Measurements from ENCODE around the gene ETV1. TPM values are rescaled to one million over a fixed set of nuclear protein-coding genes. Genes with fewer than 3 reads are reported as not detected.

ETV1 gene
- polyA plus RNA-seq, 1 donor from 2014 or later, result 1.5 TPM

GRCh38 chr7:14021069-14021468 is 31.6 kb upstream of the ETV1 start:
- no peak overlapping the region for H2AFZ ChIP-seq (ENCODE audit: low read depth, low read length)
- H3K9ac ChIP-seq (ENCODE audit: low read length), result no peak overlapping the region
- H3K9me3 ChIP-seq (ENCODE audit: low read length), result no peaks in the 10 kb centered on the region
- H3K4me3 ChIP-seq (ENCODE audit: low read length), result no peak overlapping the region
- H3K27me3 ChIP-seq (ENCODE audit: insufficient read depth, low read depth, low read length), result no peaks in the 10 kb centered on the region
- no peaks in the 10 kb centered on the region for H3K36me3 ChIP-seq (ENCODE audit: insufficient read depth, low read length)
- no peaks in the 10 kb centered on the region for H3K9me2 ChIP-seq (ENCODE audit: insufficient read depth, low read length)
- H3F3A ChIP-seq (ENCODE audit: insufficient read depth, low read length, poor library complexity, severe bottlenecking), result no peaks in the 10 kb centered on the region
- no peaks in the 10 kb centered on the region for H4K20me1 ChIP-seq (ENCODE audit: insufficient read depth)
- no peak for TF ChIP-seq SMC3 (conservative IDR thresholded peaks at IDR 0.05; ENCODE audit: poor library complexity)
- TF ChIP-seq RAD21 (conservative IDR thresholded peaks at IDR 0.05), result no peak
- no peak for TF ChIP-seq CTCF (IDR thresholded peaks at IDR 0.05; ENCODE audit: poor library complexity, severe bottlenecking)
- no peak for TF ChIP-seq POLR2AphosphoS5 (IDR thresholded peaks at IDR 0.05)
- no peak for TF ChIP-seq REST (IDR thresholded peaks at IDR 0.05; ENCODE audit: borderline replicate concordance)
- no peak for TF ChIP-seq MXI1 (conservative IDR thresholded peaks at IDR 0.05; ENCODE audit: poor library complexity, severe bottlenecking)
- TF ChIP-seq EP300 (conservative IDR thresholded peaks at IDR 0.05; ENCODE audit: poor library complexity, severe bottlenecking), result no peak
- TF ChIP-seq TAF1 (IDR thresholded peaks at IDR 0.05; ENCODE audit: low read depth), result no peak
- no peak for TF ChIP-seq EZH2 (IDR thresholded peaks at IDR 0.05; ENCODE audit: borderline replicate concordance, insufficient read depth, low read length, poor library complexity, severe bottlenecking)
- no peak overlapping the region for H3K4me2 ChIP-seq (ENCODE audit: low read length)
- no peak overlapping the region for H3K27ac ChIP-seq (ENCODE audit: low read length)
- H3K79me2 ChIP-seq (replicated peaks; ENCODE audit: insufficient read depth, low read length), result no peaks in the 10 kb centered on the region

- Histone ChIP-seq H3K79me2 (replicated peaks; ENCODE audit: insufficient read depth, low read length) (no peaks in the 10 kb centered on the region), H3K4me3 (ENCODE audit: low read length) (no peak overlapping the region), H3K27me3 (ENCODE audit: insufficient read depth, low read depth, low read length) (no peaks in the 10 kb centered on the region), H4K20me1 (ENCODE audit: insufficient read depth) (no peaks in the 10 kb centered on the region), H3F3A (ENCODE audit: insufficient read depth, low read length, poor library complexity, severe bottlenecking) (no peaks in the 10 kb centered on the region), H3K36me3 (ENCODE audit: insufficient read depth, low read length) (no peaks in the 10 kb centered on the region), H3K9ac (ENCODE audit: low read length) (no peak overlapping the region), H3K9me3 (ENCODE audit: low read length) (no peaks in the 10 kb centered on the region), H3K27ac (ENCODE audit: low read length) (no peak overlapping the region), H3K9me2 (ENCODE audit: insufficient read depth, low read length) (no peaks in the 10 kb centered on the region), H3K4me2 (ENCODE audit: low read length) (no peak overlapping the region), H2AFZ (ENCODE audit: low read depth, low read length) (no peak overlapping the region)
- TF ChIP-seq MXI1 (conservative IDR thresholded peaks at IDR 0.05; ENCODE audit: poor library complexity, severe bottlenecking), result no peak
- no peak for TF ChIP-seq REST (IDR thresholded peaks at IDR 0.05; ENCODE audit: borderline replicate concordance)
These were observed 31.0 kb upstream of the ETV1 start for GRCh38 chr7:14020339-14020900.

Measured in neural cell (in vitro differentiated cells).